Common myeloid progenitor, CD34-positive (primary cell): ENCODE data around the gene C5orf52.
A peak's percentile ranks its signal among the peaks of the same experiment; 100 is the strongest.
"Not testable (repeated sequence)": the region's sequence is repeated elsewhere in the genome, so short reads cannot be mapped to it uniquely, and the experiment has no call there.

Experiments
- CTCF ChIA-PET: fragments of 350-600 bp; sonication (Branson Sonifier 250); formaldehyde crosslinking; loops from one replicate; lab custom pipeline; 2021; ENCODE audit warnings: antibody characterized with exemption; lab: Charles Lee
- POLR2A ChIA-PET: fragments of 350-600 bp; sonication (Branson Sonifier 250); formaldehyde crosslinking; loops from one replicate; lab custom pipeline; 2021; ENCODE audit warnings: antibody characterized with exemption; lab: Charles Lee
- DNase-seq, 3 donors: peaks; one replicate each; pipeline versions ENCODE4 v3.0.0 to v3.0.0-alpha.2; 2013
- H3K27ac ChIP-seq, 2 experiments: 1 replicate in 1 of 2; 2 replicates in 1 of 2; pipeline ENCODE4 v1.7.0; 2013; ENCODE audit warnings: inconsistent platforms in 2 of 2, low read length in 2 of 2, mild to moderate bottlenecking in 2 of 2, low read depth in 1 of 2, moderate library complexity in 1 of 2; ENCODE audit not compliant: severe bottlenecking in 2 of 2, insufficient read depth in 1 of 2, poor library complexity in 1 of 2
- H3K27me3 ChIP-seq, 5 experiments: replicated peaks in 2 of 5; 1 replicate in 3 of 5; 2 replicates in 2 of 5; pipeline versions ENCODE4 v1.6.1 to v1.7.0; 2013; ENCODE audit warnings: low read length in 4 of 5, mild to moderate bottlenecking in 2 of 5, moderate library complexity in 2 of 5, inconsistent platforms in 1 of 5; ENCODE audit not compliant: insufficient read depth in 5 of 5, control insufficient read depth in 4 of 5
- H3K36me3 ChIP-seq, 4 experiments: 1 replicate in 2 of 4; 2 replicates in 2 of 4; pipeline versions ENCODE4 v1.6.1 to v1.7.0; 2013; ENCODE audit warnings: low read length in 3 of 4, control low read depth in 1 of 4, mild to moderate bottlenecking in 1 of 4; ENCODE audit not compliant: control insufficient read depth in 4 of 4, insufficient read depth in 4 of 4
- H3K4me1 ChIP-seq, 4 experiments: 1 replicate in 3 of 4; 2 replicates in 1 of 4; pipeline versions ENCODE4 v1.6.1 to v1.7.1; 2013; ENCODE audit warnings: low read length in 3 of 4, mild to moderate bottlenecking in 3 of 4, control low read depth in 1 of 4, inconsistent platforms in 1 of 4, moderate library complexity in 1 of 4; ENCODE audit not compliant: control insufficient read depth in 4 of 4, insufficient read depth in 4 of 4; ENCODE audit errors: control extremely low read depth in 1 of 4
- H3K4me3 ChIP-seq, 7 experiments: 1 replicate in 4 of 7; 2 replicates in 3 of 7; pipeline versions ENCODE4 v1.5.1 to v1.7.0; 2013; ENCODE audit warnings: mild to moderate bottlenecking in 7 of 7, low read length in 6 of 7, moderate library complexity in 6 of 7, inconsistent platforms in 2 of 7, low read depth in 2 of 7, control low read depth in 1 of 7; ENCODE audit not compliant: insufficient read depth in 4 of 7, control insufficient read depth in 1 of 7; ENCODE audit errors: extremely low read depth in 1 of 7
- H3K9me3 ChIP-seq, 5 experiments: 1 replicate in 4 of 5; 2 replicates in 1 of 5; pipeline versions ENCODE4 v1.6.1 to v1.7.1; 2013; ENCODE audit warnings: low read length in 4 of 5, mild to moderate bottlenecking in 2 of 5, inconsistent platforms in 1 of 5, low read depth in 1 of 5, moderate library complexity in 1 of 5; ENCODE audit not compliant: control insufficient read depth in 4 of 5, insufficient read depth in 2 of 5; ENCODE audit errors: control extremely low read depth in 1 of 5
- WGBS: methylation state at CpG from one replicate; pipeline ENCODE4 v1.1.5; 2013; ENCODE audit not compliant: insufficient coverage; 5-methylcytosine and 5-hydroxymethylcytosine counted together

C5orf52 gene

DNA sequence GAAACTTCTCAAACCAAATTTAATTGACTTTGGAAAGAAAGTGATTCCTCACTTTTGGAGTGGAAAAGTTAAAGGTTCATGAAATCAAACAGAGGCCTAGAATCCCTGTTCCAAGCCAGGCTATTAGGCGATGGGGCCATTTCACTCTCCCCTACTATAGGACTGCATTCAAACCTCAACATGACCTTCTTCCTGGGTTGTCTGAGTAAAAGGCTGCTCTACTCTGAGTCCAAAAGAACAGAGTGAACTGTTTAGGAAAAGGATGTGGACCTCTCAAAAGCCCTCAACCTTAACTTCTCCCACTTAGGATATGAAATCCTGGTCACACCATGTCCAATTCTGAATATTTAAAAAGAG lies 15.8 kb downstream of the C5orf52 start:
- Histone ChIP-seq H3K27ac (no peak overlapping the region), H3K36me3 (no peaks in the 10 kb centered on the region), H3K9me3 (peaks cover 0 to 10% (median 6%) of the 10 kb centered on the region in 5 experiments), H3K4me3 (no peak overlapping the region), H3K27me3 (no peaks in the 10 kb centered on the region), H3K4me1 (no peaks in the 10 kb centered on the region)
- CTCF ChIA-PET: no interaction called here
- POLR2A ChIA-PET: interaction anchor here (0.6 kb wide), 1 partner anchor 202 kb away, joined by 3 read pairs; no protein-coding TSS in a partner anchor
- WGBS: 100% methylated on average over 1 of the region's 1 CpG
- DNase-seq: no peak

DNA sequence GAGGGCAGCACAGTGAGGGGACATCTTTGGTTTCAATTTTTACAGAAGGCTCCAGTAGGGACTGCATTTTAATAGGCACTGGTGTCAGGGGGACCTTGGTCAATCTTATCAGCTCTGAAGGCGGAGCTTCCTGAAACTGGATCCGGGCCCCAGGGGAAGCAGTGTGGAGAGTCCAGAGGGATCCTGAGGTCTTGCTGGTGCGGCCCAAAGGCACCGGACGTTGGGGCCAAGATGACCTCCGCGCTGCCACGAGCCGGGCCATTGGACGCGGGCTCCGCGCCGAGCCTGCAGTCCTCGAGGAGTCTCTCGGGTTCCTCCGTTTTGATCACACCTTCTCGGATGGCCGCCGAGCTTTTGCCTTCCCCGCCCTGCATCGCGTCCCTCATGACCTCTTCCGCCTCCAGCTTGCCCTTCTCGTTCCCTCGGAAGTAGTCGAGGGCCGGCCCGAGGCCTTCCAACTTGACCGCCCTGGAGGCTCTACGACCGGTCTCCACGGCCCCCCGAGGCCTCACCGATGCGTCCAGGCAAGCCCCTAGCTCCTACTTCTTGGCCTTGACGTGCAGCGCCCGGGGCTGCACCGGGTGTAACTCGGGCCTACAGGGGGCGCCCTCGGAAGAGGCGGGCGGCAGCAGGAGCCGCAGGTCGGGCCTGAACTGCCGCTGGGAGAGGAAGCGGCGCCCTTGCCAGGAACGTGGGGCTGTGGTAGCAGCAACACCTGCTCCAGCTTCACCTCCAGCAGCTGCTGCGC lies 18.8 kb downstream of the C5orf52 start:
- peak in 2 of 3 donors; percentile 42 to 76 for DNase-seq
- Histone ChIP-seq H3K9me3 (peaks cover 0 to 10% (median 6%) of the 10 kb centered on the region in 5 experiments), H3K4me3 (peak overlapping the region in 1 of 7 experiments; percentile 54), H3K27me3 (no peaks in the 10 kb centered on the region), H3K36me3 (no peaks in the 10 kb centered on the region), H3K27ac (no peak overlapping the region), H3K4me1 (no peaks in the 10 kb centered on the region)
- CTCF ChIA-PET: no interaction called here
- POLR2A ChIA-PET: no interaction called here
- 70% methylated on average over 50 of the region's 52 CpGs for WGBS

DNA sequence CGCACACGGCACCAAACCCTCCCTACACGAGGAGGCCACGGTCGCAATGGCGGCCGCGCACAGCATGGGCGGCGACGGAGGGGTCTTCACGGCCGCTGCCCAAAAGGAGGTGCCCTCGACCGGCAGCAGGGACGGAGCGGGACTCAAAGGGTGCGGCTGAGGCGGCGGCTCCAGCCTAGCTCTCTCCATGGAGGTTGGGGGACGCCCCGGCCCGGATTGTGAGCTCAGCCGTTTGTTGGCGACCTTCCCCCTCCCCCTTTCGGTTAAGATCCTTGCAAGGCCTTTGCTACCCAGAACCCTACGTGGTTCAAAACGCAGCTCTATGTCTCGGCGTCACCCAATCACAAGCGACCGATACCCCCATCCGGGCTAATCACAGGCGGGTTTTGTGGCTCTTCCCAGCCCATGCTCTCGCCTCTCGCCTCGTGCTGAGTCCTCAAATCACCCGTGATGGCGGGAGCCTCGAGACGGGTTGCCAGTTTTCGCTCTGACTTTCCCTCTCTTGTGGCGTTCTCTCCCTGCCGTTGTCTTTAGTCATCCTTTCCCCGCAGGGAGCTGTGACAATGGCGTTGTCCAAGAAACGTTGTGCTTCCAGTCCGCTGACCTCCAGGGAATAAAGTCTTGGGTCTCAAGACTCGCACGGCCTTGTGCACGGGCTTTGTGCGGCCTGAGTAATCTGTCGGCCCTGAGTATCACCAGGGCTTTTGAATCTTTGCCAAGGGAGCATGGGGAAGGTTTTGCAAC lies 19.5 kb downstream of the C5orf52 start:
- no peaks in the 10 kb centered on the region for H3K4me1 ChIP-seq
- no peaks in the 10 kb centered on the region for H3K27me3 ChIP-seq
- no peak for DNase-seq
- POLR2A ChIA-PET: interaction anchor here (0.5 kb wide), 1 partner anchor 139 kb away, joined by 3 read pairs; no protein-coding TSS in a partner anchor
- H3K4me3 ChIP-seq: peak overlapping the region in 1 of 7 experiments; percentile 54
- 72% methylated on average over 51 of the region's 53 CpGs for WGBS
- CTCF ChIA-PET: no interaction called here
- no peaks in the 10 kb centered on the region for H3K36me3 ChIP-seq
- H3K27ac ChIP-seq: no peak overlapping the region
- peaks cover 0 to 13% (median 6%) of the 10 kb centered on the region in 5 experiments for H3K9me3 ChIP-seq

DNA sequence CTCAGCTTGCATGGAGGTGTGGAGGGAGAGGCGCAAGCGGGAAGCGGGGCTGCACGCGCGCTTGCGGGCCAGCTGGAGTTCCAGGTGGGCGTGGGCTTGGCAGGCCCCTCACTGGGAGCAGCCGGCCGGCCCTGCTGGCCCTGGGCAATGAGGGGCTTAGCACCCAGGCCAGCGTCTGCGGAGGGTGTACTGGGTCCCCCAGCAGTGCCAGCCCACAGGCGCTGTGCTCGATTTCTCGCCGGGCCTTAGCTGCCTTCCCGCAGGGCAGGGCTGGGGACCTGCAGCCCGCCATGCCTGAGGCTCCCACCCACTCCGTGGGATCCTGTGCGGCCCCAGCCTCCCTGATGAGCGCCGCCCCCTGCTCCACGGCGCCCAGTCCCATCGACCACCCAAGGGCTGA lies 22.5 kb downstream of the C5orf52 start:
- H3K9me3 ChIP-seq: peaks cover 3 to 16% (median 9%) of the 10 kb centered on the region in 5 experiments
- WGBS: 99% methylated on average over 23 of the region's 25 CpGs
- H3K27ac ChIP-seq, H3K36me3 ChIP-seq, POLR2A ChIA-PET, DNase-seq, CTCF ChIA-PET, H3K4me3 ChIP-seq, H3K4me1 ChIP-seq, H3K27me3 ChIP-seq: not testable (repeated sequence)

DNA sequence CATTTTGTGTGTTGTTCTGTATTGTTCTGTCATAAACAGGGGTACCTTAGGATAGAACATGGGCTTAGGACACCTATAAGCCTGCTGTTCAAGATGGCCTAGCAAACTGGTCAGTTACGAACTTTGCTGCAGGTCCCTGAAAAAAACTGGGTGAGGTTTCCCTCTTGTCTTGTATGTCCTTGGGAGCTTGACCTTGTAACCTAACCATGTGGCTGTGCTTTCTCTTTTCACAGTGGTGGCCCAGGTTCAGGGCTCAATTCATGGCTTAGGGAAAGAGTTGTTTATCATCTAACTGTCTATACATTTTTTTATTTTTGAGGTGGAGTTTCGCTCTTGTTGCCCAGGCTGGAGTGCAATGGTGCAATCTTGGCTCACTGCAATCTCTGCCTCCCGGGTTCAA lies 24.8 kb downstream of the C5orf52 start:
- CTCF ChIA-PET, H3K36me3 ChIP-seq, H3K27ac ChIP-seq, H3K4me3 ChIP-seq, DNase-seq, H3K4me1 ChIP-seq, H3K27me3 ChIP-seq, POLR2A ChIA-PET: not testable (repeated sequence)
- peaks cover 3 to 22% (median 5%) of the 10 kb centered on the region in 5 experiments for H3K9me3 ChIP-seq
- 100% methylated on average over 1 of the region's 3 CpGs for WGBS

DNA sequence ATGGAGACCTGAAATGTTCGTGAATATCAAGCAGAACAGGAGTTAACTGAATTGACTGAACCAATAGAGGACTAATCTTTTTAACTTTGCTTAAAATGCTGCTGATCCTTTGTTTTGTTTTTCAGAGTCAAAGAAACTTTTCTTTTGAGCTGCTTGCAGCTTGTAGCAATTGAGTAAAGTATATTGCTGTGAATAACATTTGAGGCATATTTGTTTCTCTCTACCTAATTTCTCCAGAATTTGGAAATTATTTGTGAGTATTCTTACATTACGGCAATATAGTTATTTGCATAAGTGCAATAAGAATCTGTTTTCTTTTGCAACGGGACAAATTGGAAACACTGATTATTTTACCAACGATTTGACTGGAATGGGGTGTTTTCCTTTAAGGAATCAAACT lies 27.3 kb downstream of the C5orf52 start:
- H3K4me1 ChIP-seq, H3K27me3 ChIP-seq, H3K36me3 ChIP-seq, POLR2A ChIA-PET, CTCF ChIA-PET, H3K27ac ChIP-seq, H3K4me3 ChIP-seq: not testable (repeated sequence)
- WGBS: 75% methylated on average over 4 of the region's 4 CpGs
- peaks cover 0 to 26% (median 3%) of the 10 kb centered on the region in 5 experiments for H3K9me3 ChIP-seq
- DNase-seq: peak; percentile 2 to 45 (median 13)

DNA sequence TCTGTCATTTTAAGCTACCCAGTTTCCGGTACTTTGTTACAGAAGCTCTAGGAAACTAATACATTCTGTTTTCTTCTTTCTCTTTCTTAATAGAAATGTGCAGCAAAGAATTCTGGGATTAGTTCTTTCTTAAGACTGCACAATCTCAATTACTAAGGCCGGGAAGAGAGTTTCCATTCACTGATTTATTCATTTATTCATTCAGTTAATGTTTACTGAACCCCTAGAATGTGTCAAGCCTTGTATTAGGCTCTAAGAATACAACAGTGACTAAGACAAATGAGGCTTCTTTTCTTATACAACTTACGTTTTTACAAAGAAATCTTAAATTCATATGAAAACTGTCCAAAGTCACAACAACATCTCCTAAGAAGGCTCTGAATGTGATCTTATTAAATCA lies 32.4 kb downstream of the C5orf52 start:
- 100% methylated on average over 2 of the region's 3 CpGs for WGBS

More for the DNA sequence above, 32.4 kb downstream of the C5orf52 start:
- Histone ChIP-seq H3K9me3 (peaks cover 0 to 15% (median 0%) of the 10 kb centered on the region in 5 experiments), H3K27me3 (no peaks in the 10 kb centered on the region), H3K4me1 (no peaks in the 10 kb centered on the region), H3K36me3 (no peaks in the 10 kb centered on the region), H3K27ac (no peak overlapping the region), H3K4me3 (no peak overlapping the region)
- no peak for DNase-seq
- ChIA-PET POLR2A (no interaction called here), CTCF (interaction anchor here (0.6 kb wide), 1 partner anchor 15 kb away, joined by 3 read pairs; no protein-coding TSS in a partner anchor)
